Neutrophil (primary cell): ENCODE results near the gene STAG1.

Experiments used
- H3K27ac ChIP-seq: fragments of 200-600 bp; sonication (generic); 2 replicates; pipeline ENCODE4 v1.5.1; 2016; ENCODE audit warnings: mild to moderate bottlenecking, moderate library complexity
- H3K27me3 ChIP-seq: fragments of 200-600 bp; sonication (generic); 2 replicates; pipeline ENCODE4 v1.6.0; 2016; ENCODE audit warnings: mild to moderate bottlenecking
- H3K36me3 ChIP-seq: fragments of 200-600 bp; sonication (generic); 2 replicates; pipeline ENCODE4 v1.5.1; 2017
- H3K4me1 ChIP-seq, 2 experiments: fragments of 200-600 bp in 1 of 2; sonication (generic) in 1 of 2; 1 replicate in 1 of 2; 2 replicates in 1 of 2; pipeline versions ENCODE4 v1.5.1 to v1.6.1; 2013 to 2016; ENCODE audit warnings: low read depth in 1 of 2, low read length in 1 of 2, mild to moderate bottlenecking in 1 of 2, moderate library complexity in 1 of 2; ENCODE audit not compliant: control insufficient read depth in 1 of 2, insufficient read depth in 1 of 2
- H3K4me3 ChIP-seq, 2 experiments: fragments of 200-600 bp in 1 of 2; sonication (generic) in 1 of 2; 1 replicate in 1 of 2; 2 replicates in 1 of 2; pipeline ENCODE4 v1.5.1; 2013 to 2016; ENCODE audit warnings: low read depth in 1 of 2, low read length in 1 of 2, mild to moderate bottlenecking in 1 of 2, moderate library complexity in 1 of 2
- H3K9me3 ChIP-seq: fragments of 200-600 bp; sonication (generic); 2 replicates; pipeline ENCODE4 v1.5.1; 2016
- TF ChIP-seq, protein P1 (sequence below): fragments of 200-600 bp; sonication (generic); IDR thresholded peaks from 2 replicates; pipeline ENCODE4 v1.5.1; 2016; ENCODE audit warnings: antibody characterized with exemption

Gene STAG1

DNA sequence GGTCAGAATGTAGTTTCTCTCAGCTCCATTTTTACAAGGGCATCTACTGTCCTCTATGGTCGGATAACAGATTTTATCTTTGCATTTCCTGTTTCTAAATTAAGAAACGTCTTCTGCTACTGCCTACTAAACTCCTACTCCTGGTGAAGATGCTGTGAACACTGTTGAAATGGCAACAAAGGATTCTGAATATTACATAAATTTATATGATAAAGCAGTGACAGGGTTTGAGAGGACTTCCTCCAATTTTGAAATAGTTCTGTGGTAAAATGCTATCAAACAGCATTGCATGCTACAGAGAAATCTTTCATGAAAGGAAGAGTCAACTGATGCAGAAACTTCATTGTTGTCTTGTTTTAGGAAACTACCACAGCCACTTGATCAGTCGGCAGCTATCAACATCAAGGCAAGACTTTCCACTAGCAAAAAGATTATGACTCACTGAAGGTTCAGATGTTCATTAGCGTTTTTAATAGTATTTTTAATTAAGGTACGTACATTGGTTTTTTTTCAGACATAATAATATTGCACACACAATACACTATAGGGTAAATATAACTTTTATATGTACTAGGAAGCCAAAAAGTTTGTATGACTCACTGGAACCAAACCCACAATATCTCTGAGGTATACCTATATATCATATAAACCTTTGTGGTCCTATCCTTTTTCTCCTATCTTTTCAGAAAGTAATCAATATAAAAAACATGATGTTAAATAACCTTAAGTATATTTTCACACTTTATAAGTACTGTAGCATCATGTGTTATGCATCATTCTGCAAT, 156.1 kb downstream of the STAG1 start:
- H3K36me3 ChIP-seq = no peaks in the 10 kb centered on the region
- H3K4me1 ChIP-seq = peaks cover 17 to 19% of the 10 kb centered on the region in 2 experiments
- H3K4me3 ChIP-seq = no peak overlapping the region
- peak overlapping the region; percentile 41 for H3K27ac ChIP-seq
- no peaks in the 10 kb centered on the region for H3K9me3 ChIP-seq
- TF ChIP-seq, protein P1, sequence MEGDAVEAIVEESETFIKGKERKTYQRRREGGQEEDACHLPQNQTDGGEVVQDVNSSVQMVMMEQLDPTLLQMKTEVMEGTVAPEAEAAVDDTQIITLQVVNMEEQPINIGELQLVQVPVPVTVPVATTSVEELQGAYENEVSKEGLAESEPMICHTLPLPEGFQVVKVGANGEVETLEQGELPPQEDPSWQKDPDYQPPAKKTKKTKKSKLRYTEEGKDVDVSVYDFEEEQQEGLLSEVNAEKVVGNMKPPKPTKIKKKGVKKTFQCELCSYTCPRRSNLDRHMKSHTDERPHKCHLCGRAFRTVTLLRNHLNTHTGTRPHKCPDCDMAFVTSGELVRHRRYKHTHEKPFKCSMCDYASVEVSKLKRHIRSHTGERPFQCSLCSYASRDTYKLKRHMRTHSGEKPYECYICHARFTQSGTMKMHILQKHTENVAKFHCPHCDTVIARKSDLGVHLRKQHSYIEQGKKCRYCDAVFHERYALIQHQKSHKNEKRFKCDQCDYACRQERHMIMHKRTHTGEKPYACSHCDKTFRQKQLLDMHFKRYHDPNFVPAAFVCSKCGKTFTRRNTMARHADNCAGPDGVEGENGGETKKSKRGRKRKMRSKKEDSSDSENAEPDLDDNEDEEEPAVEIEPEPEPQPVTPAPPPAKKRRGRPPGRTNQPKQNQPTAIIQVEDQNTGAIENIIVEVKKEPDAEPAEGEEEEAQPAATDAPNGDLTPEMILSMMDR = no peak
- H3K27me3 ChIP-seq = no peaks in the 10 kb centered on the region

DNA sequence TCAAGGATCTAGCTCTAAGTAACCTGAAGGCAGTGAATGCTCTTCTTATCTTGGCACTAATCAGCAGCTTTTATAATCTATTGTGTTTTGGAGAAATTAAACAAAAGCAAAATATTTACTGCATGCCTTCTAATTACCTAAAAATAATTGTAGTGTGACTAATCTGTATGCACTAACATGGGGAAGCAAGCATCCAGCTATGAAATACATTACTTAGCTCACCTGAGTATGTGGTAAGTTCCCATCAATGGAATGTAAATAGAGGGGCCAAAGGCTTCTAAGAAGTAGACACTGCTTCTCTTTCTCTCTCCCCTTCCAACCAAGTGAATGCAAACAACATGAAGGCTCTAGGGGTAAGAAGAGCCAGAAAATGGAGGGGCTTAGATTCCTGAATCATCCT, 165.6 kb downstream of the STAG1 start:
- Histone ChIP-seq H3K9me3 (no peaks in the 10 kb centered on the region), H3K36me3 (peaks cover 9% of the 10 kb centered on the region), H3K4me3 (no peak overlapping the region), H3K27ac (no peak overlapping the region), H3K4me1 (no peaks in the 10 kb centered on the region), H3K27me3 (no peaks in the 10 kb centered on the region)
- TF ChIP-seq, protein P1 = no peak

DNA sequence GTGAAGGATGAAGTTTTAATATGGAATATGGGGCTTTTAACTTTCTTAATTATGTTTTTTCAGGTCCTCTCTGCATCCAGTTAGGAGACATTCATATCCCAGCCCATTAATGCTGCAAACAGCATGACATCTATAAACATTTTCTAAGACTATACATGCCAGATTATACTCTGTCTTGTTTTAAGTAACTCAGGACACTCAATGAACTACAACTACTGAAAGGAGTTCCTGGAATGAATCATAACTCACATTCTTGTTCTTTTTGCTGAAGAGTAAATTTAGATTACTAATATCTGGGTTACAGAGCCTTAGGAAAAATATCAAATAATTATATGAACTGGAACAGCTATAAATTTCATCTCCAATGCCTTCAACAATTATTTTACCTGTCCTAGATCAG, 167.4 kb downstream of the STAG1 start:
- TF ChIP-seq, protein P1 = no peak
- Histone ChIP-seq H3K9me3 (no peaks in the 10 kb centered on the region), H3K4me3 (no peak overlapping the region), H3K4me1 (no peaks in the 10 kb centered on the region), H3K27ac (no peak overlapping the region), H3K36me3 (peaks cover 9% of the 10 kb centered on the region), H3K27me3 (no peaks in the 10 kb centered on the region)

DNA sequence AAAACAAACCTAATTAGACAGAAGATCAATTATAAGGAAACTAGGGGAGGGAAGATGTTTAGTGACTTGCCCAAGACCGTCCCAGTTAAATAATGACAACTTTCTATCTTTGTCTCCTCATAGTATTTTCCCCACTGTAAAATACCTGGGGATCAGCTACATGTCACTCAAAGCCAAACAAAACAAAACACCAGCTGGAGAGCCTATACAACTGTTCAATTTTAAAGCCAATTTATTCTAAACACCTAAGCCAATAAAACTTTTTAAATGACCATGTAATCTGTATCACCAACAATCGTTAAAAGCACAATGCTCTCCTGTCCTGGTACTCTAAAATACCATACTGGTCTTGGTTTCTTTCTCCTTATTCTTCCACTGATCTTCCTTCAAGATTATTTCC, 168.4 kb downstream of the STAG1 start:
- Histone ChIP-seq H3K27me3 (no peaks in the 10 kb centered on the region), H3K4me1 (peaks cover 0 to 2% of the 10 kb centered on the region in 2 experiments), H3K36me3 (peaks cover 9% of the 10 kb centered on the region), H3K4me3 (no peak overlapping the region), H3K9me3 (no peaks in the 10 kb centered on the region), H3K27ac (no peak overlapping the region)
- TF ChIP-seq, protein P1 = no peak

DNA sequence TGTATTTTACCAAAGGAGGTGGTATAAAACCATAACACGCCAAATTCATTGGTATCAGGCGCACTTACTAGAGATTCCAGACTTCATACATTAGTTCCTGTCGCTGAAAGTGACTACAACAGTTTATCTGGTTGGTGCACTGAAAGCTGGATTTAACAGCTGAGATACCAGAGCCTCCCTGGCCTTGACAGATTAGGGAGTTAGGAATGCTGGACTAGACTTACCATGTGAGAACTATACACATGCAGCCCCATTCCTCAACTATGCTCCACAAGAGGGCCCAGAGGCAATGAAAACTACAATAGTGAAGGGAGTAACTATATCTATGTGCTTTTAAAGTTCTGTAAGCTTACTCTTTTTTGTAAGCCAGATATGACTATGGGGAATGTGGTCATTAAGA, 174.4 kb downstream of the STAG1 start:
- H3K9me3 ChIP-seq = no peaks in the 10 kb centered on the region
- H3K27ac ChIP-seq = no peak overlapping the region
- H3K27me3 ChIP-seq = no peaks in the 10 kb centered on the region
- H3K36me3 ChIP-seq = no peaks in the 10 kb centered on the region
- H3K4me1 ChIP-seq = peaks cover 0 to 4% of the 10 kb centered on the region in 2 experiments
- no peak overlapping the region for H3K4me3 ChIP-seq
- TF ChIP-seq, protein P1 = no peak
